ENCODE data around the gene SOX15.

SOX15 gene

GRCh38 chr17:7613769-7614424 is 24.0 kb upstream of the SOX15 start:
- peak overlapping the region; percentile 91 for H3K4me2 ChIP-seq (ENCODE audit: low read length)
- peaks cover 6% of the 10 kb centered on the region for H3K27me3 ChIP-seq (ENCODE audit: control insufficient read depth, low read length)
- peak overlapping the region; percentile 53 for H3K27ac ChIP-seq (ENCODE audit: low read depth, low read length)
- peaks cover 38% of the 10 kb centered on the region for H3K36me3 ChIP-seq (ENCODE audit: control insufficient read depth, low read length)
- TF ChIP-seq EZH2phosphoT487 (IDR thresholded peaks at IDR 0.05; ENCODE audit: borderline replicate concordance, low read length): no peak
- no peak for TF ChIP-seq CTCF (IDR thresholded peaks at IDR 0.05; ENCODE audit: low read depth, low read length, poor library complexity, severe bottlenecking)
- H3K79me2 ChIP-seq (ENCODE audit: control insufficient read depth, low read length): peaks cover 52% of the 10 kb centered on the region
- H3K9me2 ChIP-seq (replicated peaks; ENCODE audit: control insufficient read depth, low read length): no peaks in the 10 kb centered on the region
- peaks cover 6% of the 10 kb centered on the region; the same call in 1 of the 2 replicates for H4K20me1 ChIP-seq (ENCODE audit: control insufficient read depth, insufficient read depth, low read depth, low read length)
- peak overlapping the region; percentile 96 for H3K4me3 ChIP-seq (ENCODE audit: low read length)
- no peaks in the 10 kb centered on the region for H3K9me3 ChIP-seq (ENCODE audit: control insufficient read depth, insufficient read depth, low read length)
- no peaks in the 10 kb centered on the region for H3F3A ChIP-seq (ENCODE audit: control insufficient read depth, insufficient read depth)
- H3K4me1 ChIP-seq (ENCODE audit: control insufficient read depth, low read length): peaks cover 25% of the 10 kb centered on the region

- TF ChIP-seq EZH2phosphoT487 (IDR thresholded peaks at IDR 0.05; ENCODE audit: borderline replicate concordance, low read length) (no peak), CTCF (IDR thresholded peaks at IDR 0.05; ENCODE audit: low read depth, low read length, poor library complexity, severe bottlenecking) (no peak)
- peak overlapping the region; percentile 91 for H3K4me2 ChIP-seq (ENCODE audit: low read length)
- peaks cover 58% of the 10 kb centered on the region for H3K79me2 ChIP-seq (ENCODE audit: control insufficient read depth, low read length)
- no peaks in the 10 kb centered on the region for H3K27me3 ChIP-seq (ENCODE audit: control insufficient read depth, low read length)
- H3K9me3 ChIP-seq (ENCODE audit: control insufficient read depth, insufficient read depth, low read length): no peaks in the 10 kb centered on the region
- peaks cover 25% of the 10 kb centered on the region for H3K4me1 ChIP-seq (ENCODE audit: control insufficient read depth, low read length)
- peak overlapping the region; percentile 0; the same call in 1 of the 2 replicates for H3K4me3 ChIP-seq (ENCODE audit: low read length)
- H4K20me1 ChIP-seq (ENCODE audit: control insufficient read depth, insufficient read depth, low read depth, low read length): peaks cover 6% of the 10 kb centered on the region; the same call in 1 of the 2 replicates
- H3K9me2 ChIP-seq (replicated peaks; ENCODE audit: control insufficient read depth, low read length): no peaks in the 10 kb centered on the region
- H3F3A ChIP-seq (ENCODE audit: control insufficient read depth, insufficient read depth): no peaks in the 10 kb centered on the region
- H3K36me3 ChIP-seq (ENCODE audit: control insufficient read depth, low read length): peaks cover 38% of the 10 kb centered on the region
- no peak overlapping the region for H3K27ac ChIP-seq (ENCODE audit: low read depth, low read length)
Observed at GRCh38 chr17:7612294-7612640, 22.4 kb upstream of the SOX15 start.

GRCh38 chr17:7611635-7612293 is 21.9 kb upstream of the SOX15 start:
- H3K4me2 ChIP-seq (ENCODE audit: low read length): peak overlapping the region; percentile 91

More at GRCh38 chr17:7611635-7612293, 21.9 kb upstream of the SOX15 start:
- H3K27me3 ChIP-seq (ENCODE audit: control insufficient read depth, low read length): no peaks in the 10 kb centered on the region
- H3K36me3 ChIP-seq (ENCODE audit: control insufficient read depth, low read length): peaks cover 38% of the 10 kb centered on the region
- peak overlapping the region; percentile 0; the same call in 1 of the 2 replicates for H3K4me3 ChIP-seq (ENCODE audit: low read length)
- no peaks in the 10 kb centered on the region for H3F3A ChIP-seq (ENCODE audit: control insufficient read depth, insufficient read depth)
- no peak for TF ChIP-seq EZH2phosphoT487 (IDR thresholded peaks at IDR 0.05; ENCODE audit: borderline replicate concordance, low read length)
- no peak for TF ChIP-seq CTCF (IDR thresholded peaks at IDR 0.05; ENCODE audit: low read depth, low read length, poor library complexity, severe bottlenecking)
- peaks cover 6% of the 10 kb centered on the region; the same call in 1 of the 2 replicates for H4K20me1 ChIP-seq (ENCODE audit: control insufficient read depth, insufficient read depth, low read depth, low read length)
- peaks cover 58% of the 10 kb centered on the region for H3K79me2 ChIP-seq (ENCODE audit: control insufficient read depth, low read length)
- H3K9me3 ChIP-seq (ENCODE audit: control insufficient read depth, insufficient read depth, low read length): no peaks in the 10 kb centered on the region
- no peaks in the 10 kb centered on the region for H3K9me2 ChIP-seq (replicated peaks; ENCODE audit: control insufficient read depth, low read length)
- peaks cover 25% of the 10 kb centered on the region for H3K4me1 ChIP-seq (ENCODE audit: control insufficient read depth, low read length)
- no peak overlapping the region for H3K27ac ChIP-seq (ENCODE audit: low read depth, low read length)

Data from DOHH2 (cell line).